Type B pancreatic cell (in vitro differentiated cells): ENCODE measurements around the gene ASB15. TPM values are rescaled to one million over a fixed set of nuclear protein-coding genes. Genes with fewer than 3 reads are reported as not detected.

ENCODE experiments used
- DNase-seq: peaks from one replicate; pipeline ENCODE4 v3.0.0; 2021; ENCODE audit warnings: mixed read lengths; ENCODE audit not compliant: unreplicated experiment; ENCODE audit errors: extremely low spot score
- H3K27ac Mint-ChIP-seq: 2 replicates; pipeline ENCODE4 v1.8.0; 2021; ENCODE audit warnings: mild to moderate bottlenecking, mixed read lengths
- H3K27me3 Mint-ChIP-seq: 2 replicates; pipeline ENCODE4 v1.8.0; 2021; ENCODE audit warnings: mixed read lengths
- H3K36me3 Mint-ChIP-seq: 2 replicates; pipeline ENCODE4 v1.8.0; 2021; ENCODE audit warnings: mixed read lengths
- H3K4me1 Mint-ChIP-seq: one replicate; pipeline ENCODE4 v1.8.0; 2021; ENCODE audit warnings: mixed read lengths; ENCODE audit not compliant: unreplicated experiment
- H3K4me3 Mint-ChIP-seq: 2 replicates; pipeline ENCODE4 v1.8.0; 2021; ENCODE audit warnings: mild to moderate bottlenecking, mixed read lengths
- H3K9me3 Mint-ChIP-seq: 2 replicates; pipeline ENCODE4 v1.8.0; 2021; ENCODE audit warnings: mixed read lengths
- CTCF ChIP-seq: fragments of 200-600 bp; sonication (generic); conservative IDR thresholded peaks from 2 replicates; pipeline ENCODE4 v1.5.0; 2021; ENCODE audit warnings: antibody characterized with exemption, mild to moderate bottlenecking
- total RNA-seq: library from RNA; stranded (reverse); gene quantifications from 2 replicates; pipeline ENCODE4 v1.2.1, GENCODE V29; 2021; ENCODE audit warnings: low replicate concordance

The ASB15 gene
- total RNA-seq, 1 donor from 2014 or later = not detected

- no peaks in the 10 kb centered on the region for H3K9me3 Mint-ChIP-seq
- no peaks in the 10 kb centered on the region for H3K27me3 Mint-ChIP-seq
- H3K4me1 Mint-ChIP-seq = peaks cover 4% of the 10 kb centered on the region
- H3K36me3 Mint-ChIP-seq = no peaks in the 10 kb centered on the region
- no peak overlapping the region for H3K4me3 Mint-ChIP-seq
- H3K27ac Mint-ChIP-seq = peak overlapping the region; percentile 24
- DNase-seq = no peak
- no peak for TF ChIP-seq CTCF
Observed at GRCh38 chr7:123673752-123674398, 72.3 kb downstream of the ASB15 start.

- Mint-ChIP-seq H3K9me3 (no peaks in the 10 kb centered on the region), H3K27me3 (no peaks in the 10 kb centered on the region), H3K4me3 (no peak overlapping the region), H3K36me3 (peaks cover 4% of the 10 kb centered on the region), H3K27ac (no peak overlapping the region), H3K4me1 (peaks cover 3% of the 10 kb centered on the region)
- DNase-seq = no peak
- TF ChIP-seq CTCF = no peak
Observed at GRCh38 chr7:123674399-123675180, 73.0 kb downstream of the ASB15 start.

- no peak for DNase-seq
- Mint-ChIP-seq H3K4me3 (no peak overlapping the region), H3K27ac (no peak overlapping the region)
Observed at GRCh38 chr7:123675181-123675473, 73.5 kb downstream of the ASB15 start.

GRCh38 chr7:123677061-123677715 is 75.6 kb downstream of the ASB15 start:
- Mint-ChIP-seq H3K27me3 (no peaks in the 10 kb centered on the region), H3K4me1 (peaks cover 3% of the 10 kb centered on the region), H3K36me3 (peaks cover 4% of the 10 kb centered on the region), H3K9me3 (no peaks in the 10 kb centered on the region), H3K4me3 (no peak overlapping the region), H3K27ac (no peak overlapping the region)
- DNase-seq = no peak
- no peak for TF ChIP-seq CTCF

More at GRCh38 chr7:123675181-123675473, 73.5 kb downstream of the ASB15 start:
- no peak for TF ChIP-seq CTCF
- Mint-ChIP-seq H3K4me1 (peaks cover 3% of the 10 kb centered on the region), H3K9me3 (no peaks in the 10 kb centered on the region), H3K36me3 (peaks cover 4% of the 10 kb centered on the region), H3K27me3 (no peaks in the 10 kb centered on the region)

- Mint-ChIP-seq H3K4me3 (no peak overlapping the region), H3K36me3 (peaks cover 13% of the 10 kb centered on the region), H3K4me1 (no peaks in the 10 kb centered on the region), H3K27ac (no peak overlapping the region), H3K9me3 (no peaks in the 10 kb centered on the region), H3K27me3 (no peaks in the 10 kb centered on the region)
- no peak for DNase-seq
- TF ChIP-seq CTCF = no peak
Observed at GRCh38 chr7:123679614-123680013, 78.0 kb downstream of the ASB15 start.
